Keratinocyte (primary cell): ENCODE data around the gene NOX4. TPM values are rescaled to one million over a fixed set of nuclear protein-coding genes. Genes with fewer than 3 reads are reported as not detected.

Source experiments
- DNase-seq: peaks from one replicate; pipeline ENCODE4 v3.0.0-alpha.2; 2011; ENCODE audit warnings: low read depth, missing footprints, low spot score
- FAIRE-seq: peaks from 2 replicates; lab custom pipeline; 2011; peaks lifted over from hg19 to GRCh38; lab: Jason Lieb, UNC
- H2AFZ ChIP-seq: 2 replicates; pipeline ENCODE4 v1.6.0; 2012; ENCODE audit warnings: low read length, control low read depth, inconsistent platforms; ENCODE audit not compliant: control insufficient read depth
- H3K27ac ChIP-seq: 2 replicates; pipeline ENCODE4 v1.5.1; 2011; ENCODE audit warnings: low read length; ENCODE audit not compliant: control insufficient read depth, insufficient read depth
- H3K27me3 ChIP-seq: 3 replicates; pipeline ENCODE4 v1.6.0; 2011; ENCODE audit warnings: low read length; ENCODE audit not compliant: control insufficient read depth, insufficient read depth; ENCODE audit errors: extremely low read depth
- H3K36me3 ChIP-seq, 2 experiments: 2 replicates in 1 of 2; 3 replicates in 1 of 2; pipeline ENCODE4 v1.5.1; 2011; ENCODE audit warnings: low read length in 2 of 2, mild to moderate bottlenecking in 1 of 2; ENCODE audit not compliant: control insufficient read depth in 2 of 2, insufficient read depth in 2 of 2; ENCODE audit errors: extremely low read depth in 1 of 2
- H3K4me1 ChIP-seq: 3 replicates; pipeline ENCODE4 v1.5.1; 2011; ENCODE audit warnings: low read length; ENCODE audit not compliant: control insufficient read depth, insufficient read depth; ENCODE audit errors: extremely low read depth
- H3K4me2 ChIP-seq: 3 replicates; pipeline ENCODE4 v1.6.0; 2011; ENCODE audit warnings: low read depth, low read length; ENCODE audit not compliant: control insufficient read depth, insufficient read depth; ENCODE audit errors: extremely low read depth
- H3K4me3 ChIP-seq, 3 experiments: fragments of 200-600 bp in 1 of 3; sonication (generic) in 1 of 3; 2 replicates in 2 of 3; 3 replicates in 1 of 3; pipeline ENCODE4 v1.5.1; 2011 to 2016; ENCODE audit warnings: low read length in 3 of 3, mild to moderate bottlenecking in 3 of 3, control low read depth in 2 of 3, inconsistent platforms in 1 of 3, low read depth in 1 of 3, mixed read lengths in 1 of 3, mixed run types in 1 of 3, moderate library complexity in 1 of 3; ENCODE audit not compliant: control insufficient read depth in 2 of 3, insufficient read depth in 2 of 3; ENCODE audit errors: extremely low read depth in 1 of 3
- H3K79me2 ChIP-seq: 2 replicates; pipeline ENCODE4 v1.6.0; 2012; ENCODE audit warnings: low read length; ENCODE audit not compliant: control insufficient read depth, insufficient read depth
- H3K9ac ChIP-seq: 3 replicates; pipeline ENCODE4 v1.6.0; 2011; ENCODE audit warnings: low read length; ENCODE audit not compliant: control insufficient read depth, insufficient read depth; ENCODE audit errors: extremely low read depth
- H3K9me1 ChIP-seq: 3 replicates; pipeline ENCODE4 v1.6.0; 2011; ENCODE audit warnings: low read length; ENCODE audit not compliant: control insufficient read depth, insufficient read depth; ENCODE audit errors: extremely low read depth
- H3K9me3 ChIP-seq: 2 replicates; pipeline ENCODE4 v1.5.1; 2012; ENCODE audit warnings: low read depth, low read length; ENCODE audit not compliant: control insufficient read depth
- H4K20me1 ChIP-seq: 3 replicates; pipeline ENCODE4 v1.6.0; 2011; ENCODE audit warnings: low read length; ENCODE audit not compliant: control insufficient read depth, insufficient read depth; ENCODE audit errors: extremely low read depth
- EZH2 ChIP-seq: IDR thresholded peaks from one replicate; pipeline ENCODE4 v1.6.1; 2012; ENCODE audit warnings: inconsistent platforms, mild to moderate bottlenecking, low read length, moderate library complexity
- dilution Hi-C: fragments of 300-500 bp; cut with MboI; formaldehyde crosslinking; loops from one replicate; pipeline ENCODE4 v1.7.0; 2020; ENCODE audit warnings: low sequenced_read_pairs; ENCODE audit not compliant: extremely low pct_ligation_motif_present
- polyA plus RNA-seq, 5 experiments: library from polyadenylated mRNA; depleted of rRNA in 3 of 5; stranded (reverse) in 3 of 5; stranded (forward) in 1 of 5; unstranded in 1 of 5; fragments of >200 nt; gene quantifications; 1 replicate in 1 of 5; 2 replicates in 3 of 5; 3 replicates in 1 of 5; pipeline versions ENCODE4 v1.2.1 to v1.2.3, GENCODE V29; 2011 to 2012; ENCODE audit warnings: missing spikeins in 2 of 5, low read depth in 1 of 5, low replicate concordance in 1 of 5
- TF ChIP-seq, protein P1 (sequence below), 3 experiments: IDR thresholded peaks in 1 of 3; conservative IDR thresholded peaks in 1 of 3; optimal IDR thresholded peaks in 1 of 3; 2 replicates in 2 of 3; 3 replicates in 1 of 3; pipeline versions ENCODE3 to v1.5.1; 2011; ENCODE audit warnings: low read length in 3 of 3, mild to moderate bottlenecking in 3 of 3, moderate library complexity in 2 of 3, control low read depth in 1 of 3, inconsistent platforms in 1 of 3; ENCODE audit not compliant: insufficient read depth in 2 of 3; ENCODE audit errors: extremely low read depth in 1 of 3

NOX4 gene
- polyA plus RNA-seq, 1 donor (not counting 4 experiments of a cell fraction or from before 2014, with no cell fraction given): not detected

DNA sequence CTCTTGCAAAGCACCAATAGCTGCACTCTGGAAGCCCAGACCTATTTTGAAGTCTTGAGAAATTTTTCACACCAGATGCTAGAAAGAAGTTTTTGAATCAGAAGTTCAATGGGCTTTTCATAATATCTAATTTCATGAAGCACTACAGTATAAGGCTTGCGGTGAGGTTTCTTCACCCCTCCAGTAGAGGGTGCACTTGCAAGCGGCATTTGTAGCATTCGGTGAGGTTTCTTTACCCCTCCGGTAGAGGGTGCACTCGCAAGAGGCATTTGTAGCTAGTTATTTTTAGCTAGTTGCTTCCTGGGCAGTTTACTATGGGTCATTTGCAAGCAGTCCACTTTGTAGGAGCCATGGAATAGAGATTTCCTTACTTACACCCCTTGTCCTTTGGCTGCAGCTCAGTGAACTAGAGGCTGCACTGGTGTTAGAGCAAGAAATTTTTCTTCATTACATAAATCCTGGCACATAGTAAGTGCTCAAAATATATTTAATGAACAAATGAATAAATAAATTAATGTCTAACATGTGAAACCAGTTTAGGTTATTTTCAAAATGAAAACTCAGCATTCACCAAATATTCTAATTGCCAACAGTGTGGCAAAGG lies 7.8 kb upstream of the NOX4 start:
- dilution Hi-C loops: no loop called here
- H2AFZ ChIP-seq: no peak overlapping the region
- H3K9me3 ChIP-seq: no peaks in the 10 kb centered on the region
- no peaks in the 10 kb centered on the region for H4K20me1 ChIP-seq
- no peak overlapping the region for H3K4me3 ChIP-seq
- no peak for DNase-seq
- H3K9ac ChIP-seq: no peak overlapping the region
- H3K79me2 ChIP-seq: no peaks in the 10 kb centered on the region
- no peaks in the 10 kb centered on the region for H3K27me3 ChIP-seq
- H3K4me1 ChIP-seq: peaks cover 4% of the 10 kb centered on the region
- no peak overlapping the region for H3K4me2 ChIP-seq
- H3K36me3 ChIP-seq: no peaks in the 10 kb centered on the region
- TF ChIP-seq, protein P1, sequence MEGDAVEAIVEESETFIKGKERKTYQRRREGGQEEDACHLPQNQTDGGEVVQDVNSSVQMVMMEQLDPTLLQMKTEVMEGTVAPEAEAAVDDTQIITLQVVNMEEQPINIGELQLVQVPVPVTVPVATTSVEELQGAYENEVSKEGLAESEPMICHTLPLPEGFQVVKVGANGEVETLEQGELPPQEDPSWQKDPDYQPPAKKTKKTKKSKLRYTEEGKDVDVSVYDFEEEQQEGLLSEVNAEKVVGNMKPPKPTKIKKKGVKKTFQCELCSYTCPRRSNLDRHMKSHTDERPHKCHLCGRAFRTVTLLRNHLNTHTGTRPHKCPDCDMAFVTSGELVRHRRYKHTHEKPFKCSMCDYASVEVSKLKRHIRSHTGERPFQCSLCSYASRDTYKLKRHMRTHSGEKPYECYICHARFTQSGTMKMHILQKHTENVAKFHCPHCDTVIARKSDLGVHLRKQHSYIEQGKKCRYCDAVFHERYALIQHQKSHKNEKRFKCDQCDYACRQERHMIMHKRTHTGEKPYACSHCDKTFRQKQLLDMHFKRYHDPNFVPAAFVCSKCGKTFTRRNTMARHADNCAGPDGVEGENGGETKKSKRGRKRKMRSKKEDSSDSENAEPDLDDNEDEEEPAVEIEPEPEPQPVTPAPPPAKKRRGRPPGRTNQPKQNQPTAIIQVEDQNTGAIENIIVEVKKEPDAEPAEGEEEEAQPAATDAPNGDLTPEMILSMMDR (optimal IDR thresholded peaks at IDR 0.05 in 1 of 3, IDR thresholded peaks at IDR 0.05 in 1 of 3, conservative IDR thresholded peaks at IDR 0.05 in 1 of 3; ENCODE audit: extremely low read depth in 1 of 3, insufficient read depth in 2 of 3, low read length in 3 of 3): peak; percentile 28 to 56 (median 39)
- no peak for TF ChIP-seq EZH2
- FAIRE-seq: no peak
- H3K9me1 ChIP-seq: no peaks in the 10 kb centered on the region
- no peak overlapping the region for H3K27ac ChIP-seq

GRCh38 chr11:89495951-89496350 lies 4.8 kb upstream of the NOX4 start:
- DNase-seq: no peak
- H3K27me3 ChIP-seq: peaks cover 9% of the 10 kb centered on the region
- no peak for TF ChIP-seq EZH2
- TF ChIP-seq, protein P1 (optimal IDR thresholded peaks at IDR 0.05 in 1 of 3, IDR thresholded peaks at IDR 0.05 in 1 of 3, conservative IDR thresholded peaks at IDR 0.05 in 1 of 3; ENCODE audit: extremely low read depth in 1 of 3, insufficient read depth in 2 of 3, low read length in 3 of 3): no peak
- H4K20me1 ChIP-seq: no peaks in the 10 kb centered on the region
- H2AFZ ChIP-seq: no peak overlapping the region
- no peak overlapping the region for H3K9ac ChIP-seq
- no peak overlapping the region for H3K4me2 ChIP-seq
- H3K4me1 ChIP-seq: peaks cover 4% of the 10 kb centered on the region
- H3K36me3 ChIP-seq: no peaks in the 10 kb centered on the region
- FAIRE-seq: no peak
- H3K79me2 ChIP-seq: no peaks in the 10 kb centered on the region
- no peak overlapping the region for H3K4me3 ChIP-seq
- dilution Hi-C loops: no loop called here
- no peak overlapping the region for H3K27ac ChIP-seq
- no peaks in the 10 kb centered on the region for H3K9me1 ChIP-seq
- H3K9me3 ChIP-seq: no peaks in the 10 kb centered on the region
